AG08396 (cell line): ENCODE data around the gene PAAF1.
A peak's percentile ranks its signal among the peaks of the same experiment; 100 is the strongest.

ENCODE experiments used
- DNase-seq: peaks from one replicate; pipeline ENCODE4 v3.0.0; 2012; ENCODE audit warnings: low spot score, mixed read lengths

The PAAF1 gene

DNA sequence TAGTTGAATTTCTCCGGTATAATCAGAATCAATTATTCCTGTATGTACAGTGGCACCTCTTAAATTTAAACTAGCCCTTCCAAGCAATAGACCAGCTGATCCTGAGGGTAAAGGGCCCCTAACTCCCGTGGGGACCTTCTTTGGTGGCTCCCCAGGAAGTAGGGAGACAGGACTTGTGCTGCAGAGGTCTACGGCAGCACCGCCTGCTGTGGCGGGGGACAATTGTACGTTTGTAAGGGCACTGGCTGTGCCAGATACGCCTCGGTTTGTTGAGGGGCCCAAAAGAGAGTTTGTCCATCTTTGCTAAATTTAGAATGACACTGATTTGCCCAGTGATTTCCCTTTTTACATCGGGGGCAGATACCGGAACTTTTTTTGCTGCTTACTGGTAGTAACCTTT, 68.1 kb downstream of the PAAF1 start:
- DNase-seq, result no peak

DNA sequence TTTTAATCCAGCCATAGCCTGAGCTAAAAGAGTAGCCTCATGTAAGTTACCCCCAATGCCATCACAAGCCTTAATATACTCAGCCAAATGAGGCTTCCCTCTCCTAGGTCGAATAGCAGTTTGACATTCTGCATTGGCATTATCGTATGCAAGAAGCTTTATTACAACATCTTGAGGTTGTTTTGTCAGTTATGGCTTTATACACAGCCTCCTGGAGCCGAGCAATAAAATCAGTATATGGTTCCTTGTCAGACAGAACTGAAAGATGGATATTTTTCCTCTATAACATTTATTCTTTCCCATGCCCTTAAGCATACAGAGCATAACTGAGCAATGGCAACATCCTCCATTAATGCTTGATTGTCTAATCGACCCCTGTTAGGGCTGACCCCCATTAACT, 68.6 kb downstream of the PAAF1 start:
- DNase-seq, result no peak

DNA sequence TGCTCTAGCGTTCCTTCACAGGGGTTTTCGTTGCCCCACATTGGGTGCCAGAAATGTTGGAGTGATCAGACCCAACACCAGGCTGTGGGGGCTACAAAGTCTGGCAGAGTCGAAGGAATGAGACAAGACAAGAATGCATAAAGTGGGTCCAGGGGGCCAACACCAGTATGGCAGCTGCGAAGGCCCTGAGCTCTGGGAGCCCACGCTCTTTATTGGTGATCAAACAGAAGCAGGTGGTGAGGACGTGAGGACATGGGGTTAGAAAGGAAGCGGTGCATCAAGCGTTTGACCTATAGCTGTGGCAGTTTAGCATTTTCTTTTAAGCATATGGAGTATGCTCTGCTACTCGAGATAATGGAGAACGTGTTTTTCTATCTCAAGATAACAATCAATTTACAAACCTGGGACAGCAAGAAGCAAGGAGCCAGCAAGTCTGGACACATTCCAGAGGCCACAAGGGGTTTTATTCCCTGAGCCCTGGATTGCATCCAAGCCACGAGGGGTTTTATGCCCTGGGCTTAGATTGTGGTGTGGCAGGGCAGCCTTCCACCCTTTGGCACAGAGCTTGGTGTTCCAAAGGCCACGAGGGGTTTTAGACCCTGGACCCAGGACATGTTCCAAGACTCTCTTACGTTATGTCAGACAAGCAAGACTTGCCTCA, 70.1 kb downstream of the PAAF1 start:
- no peak for DNase-seq

DNA sequence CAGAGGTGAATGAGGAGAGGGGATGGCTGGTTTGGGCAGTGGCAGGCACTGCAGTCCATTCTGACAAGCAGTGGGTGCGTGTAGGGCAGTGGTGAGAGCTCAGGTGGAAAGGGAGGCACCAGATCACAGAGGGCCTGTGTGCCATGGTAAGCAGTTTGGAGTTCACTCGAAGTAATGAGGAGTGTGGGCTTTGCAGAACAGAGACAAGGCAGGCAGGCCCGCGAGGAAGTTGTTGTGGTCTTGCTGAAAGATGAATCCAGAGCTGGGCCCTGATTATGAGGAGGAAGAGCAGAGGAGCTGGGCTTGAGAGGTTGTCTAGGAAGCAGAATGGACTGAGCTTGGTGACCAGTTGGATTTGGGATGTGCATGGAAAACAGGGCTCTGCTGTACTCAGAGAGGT, 72.4 kb downstream of the PAAF1 start:
- DNase-seq, result no peak

DNA sequence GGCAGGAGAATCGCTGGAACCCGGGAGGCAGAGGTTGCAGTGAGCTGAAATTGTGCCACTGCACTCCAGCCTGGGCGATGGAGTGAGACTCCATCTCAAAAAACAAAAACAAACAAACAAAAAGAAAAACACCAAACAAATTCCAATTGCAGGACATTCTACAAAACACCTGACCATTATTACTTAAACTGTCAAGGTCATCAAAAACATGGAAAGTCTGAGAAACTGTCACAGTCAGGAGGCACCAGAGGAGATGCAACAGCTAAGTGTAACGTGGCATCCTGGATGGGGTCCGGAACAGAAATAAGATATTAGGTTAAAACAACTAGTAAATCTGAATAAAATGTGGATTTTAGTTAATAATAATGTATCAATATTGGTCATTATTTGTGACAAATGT, 73.1 kb downstream of the PAAF1 start:
- DNase-seq, result no peak

DNA sequence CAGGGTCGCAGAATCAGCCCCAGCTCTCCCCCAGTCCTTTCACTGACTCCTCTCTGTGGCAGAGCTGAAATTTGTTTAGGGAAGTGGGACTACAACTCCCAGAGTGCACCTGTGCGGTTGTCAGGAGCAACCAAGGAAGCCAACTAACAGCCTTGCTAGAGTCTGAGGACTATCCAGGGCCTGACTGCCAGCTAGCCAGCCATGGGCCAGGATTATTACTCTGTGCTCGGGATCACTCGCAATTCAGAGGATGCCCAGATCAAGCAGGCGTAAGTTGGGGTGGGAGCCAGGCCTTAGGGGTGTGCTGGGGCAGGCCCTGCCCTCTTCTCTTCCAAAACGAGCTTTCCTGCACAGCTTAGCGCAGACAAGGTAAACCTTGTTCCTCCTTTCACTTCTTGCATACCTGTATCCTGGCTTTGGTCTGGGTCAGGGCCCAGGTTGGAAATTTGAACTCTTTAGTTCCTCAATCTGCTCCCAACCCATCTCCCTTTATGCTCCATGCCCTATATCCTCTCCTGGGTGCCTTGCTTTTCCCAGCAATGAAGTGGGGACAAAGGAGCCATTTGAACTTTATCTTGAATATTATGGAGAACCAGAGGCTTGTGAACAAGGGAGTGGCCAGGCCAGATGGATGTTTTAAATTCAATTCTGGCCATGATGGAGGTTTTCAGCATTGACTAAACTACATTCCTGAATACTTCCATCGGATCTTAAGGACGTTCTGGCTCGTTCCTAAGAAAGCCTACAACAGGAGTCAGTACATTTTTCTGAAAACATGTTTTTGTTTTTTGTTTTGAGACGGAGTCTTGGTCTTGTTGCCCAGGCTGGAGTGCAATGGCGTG, 74.3 kb downstream of the PAAF1 start, which contains the start of gene DNAJB13:
DNAJB13 (plus strand) TSS at position 158 of the 842 bp plus-strand sequence; CDS start at position 202, 44 bp downstream.
- DNase-seq, result peak; percentile 84

DNA sequence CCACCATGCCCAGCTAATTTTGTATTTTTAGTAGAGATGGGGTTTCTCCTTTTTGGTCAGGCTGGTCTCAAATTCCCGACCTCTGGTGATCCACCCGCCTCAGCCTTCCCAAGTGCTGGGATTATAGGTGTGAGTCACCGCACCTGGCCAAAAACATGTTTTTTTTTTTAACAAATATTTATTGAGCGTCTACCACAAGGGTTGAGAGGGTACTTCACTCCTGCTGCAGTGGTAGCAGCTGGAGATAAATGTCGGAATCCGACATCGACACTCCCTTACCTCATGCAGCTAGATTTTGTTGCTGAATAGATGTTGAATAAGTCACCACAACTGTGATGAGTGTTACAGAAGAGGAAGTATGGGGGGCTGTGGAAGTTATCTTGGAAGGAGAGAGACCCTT, 75.0 kb downstream of the PAAF1 start:
- no peak for DNase-seq

DNA sequence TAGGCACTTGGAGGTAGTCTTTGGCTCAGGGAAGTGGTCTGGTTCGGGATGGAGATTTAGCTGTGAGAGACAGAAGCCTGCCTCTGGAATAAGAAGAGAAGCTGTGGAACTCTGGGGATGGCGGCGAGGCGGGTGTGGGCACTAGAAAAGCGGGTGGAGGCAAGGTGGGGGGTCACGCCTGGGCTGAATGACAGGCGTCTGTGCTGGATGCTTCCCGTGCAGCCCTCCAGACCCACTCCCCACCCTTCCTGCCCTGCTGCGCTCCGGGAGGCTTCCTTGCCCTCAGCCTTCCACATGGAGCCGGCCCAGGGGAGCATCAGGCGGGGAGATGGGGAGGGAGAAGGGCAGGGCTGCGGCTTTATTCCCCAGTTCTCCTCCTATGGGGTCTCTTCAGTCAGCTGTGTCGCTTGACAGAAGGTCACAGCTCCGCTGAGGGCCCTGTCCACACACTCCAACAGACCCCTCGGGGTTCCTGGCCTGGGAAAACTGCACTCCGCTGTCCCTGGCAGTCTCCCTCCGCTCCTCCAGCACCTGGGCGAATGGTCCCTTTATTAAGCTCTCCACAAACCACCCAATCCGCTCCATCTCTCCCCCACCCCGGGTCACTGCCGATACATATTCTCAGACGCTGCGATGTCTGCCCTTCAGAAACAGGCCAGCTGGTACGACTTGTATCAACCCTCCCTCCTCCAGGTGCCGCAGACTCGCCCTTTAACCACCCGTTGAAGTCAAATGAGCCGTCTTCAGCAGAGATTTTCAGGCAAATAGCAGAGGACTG, 80.3 kb downstream of the PAAF1 start:
- no peak for DNase-seq

DNA sequence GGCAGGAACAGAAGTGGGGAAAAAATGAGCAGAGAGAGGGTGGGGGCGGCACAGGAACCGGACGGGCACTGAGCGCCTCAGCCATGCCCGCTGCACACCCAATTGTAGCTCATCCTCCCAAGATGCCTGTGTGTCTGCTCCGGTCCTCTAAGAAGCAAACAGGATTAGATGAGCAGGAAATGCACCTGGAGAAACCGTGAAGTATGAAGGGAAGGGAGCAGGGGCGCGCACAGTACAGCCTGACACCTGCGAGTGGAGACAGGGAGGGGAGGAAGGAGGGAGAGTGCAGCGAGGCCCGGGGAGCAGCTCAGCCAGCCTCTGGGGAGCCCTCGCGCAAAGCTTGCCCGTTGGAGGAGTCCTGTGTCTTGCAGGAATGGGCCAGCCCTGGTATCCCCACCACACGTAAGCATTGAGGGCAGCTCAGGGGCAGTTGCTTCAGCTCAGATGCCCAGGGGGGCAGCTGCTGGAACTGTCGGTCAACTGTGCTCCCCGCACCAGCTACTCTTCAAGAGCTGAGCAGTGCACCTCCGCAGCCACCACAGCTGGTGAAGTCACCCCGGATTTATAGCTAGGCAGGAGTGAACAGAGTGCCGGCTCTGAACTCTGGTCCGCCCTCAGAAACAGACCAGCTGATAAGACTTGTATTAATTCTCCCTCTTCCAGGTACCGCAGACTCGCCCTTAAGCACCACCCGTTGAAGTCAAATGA, 81.0 kb downstream of the PAAF1 start:
- DNase-seq, result no peak

DNA sequence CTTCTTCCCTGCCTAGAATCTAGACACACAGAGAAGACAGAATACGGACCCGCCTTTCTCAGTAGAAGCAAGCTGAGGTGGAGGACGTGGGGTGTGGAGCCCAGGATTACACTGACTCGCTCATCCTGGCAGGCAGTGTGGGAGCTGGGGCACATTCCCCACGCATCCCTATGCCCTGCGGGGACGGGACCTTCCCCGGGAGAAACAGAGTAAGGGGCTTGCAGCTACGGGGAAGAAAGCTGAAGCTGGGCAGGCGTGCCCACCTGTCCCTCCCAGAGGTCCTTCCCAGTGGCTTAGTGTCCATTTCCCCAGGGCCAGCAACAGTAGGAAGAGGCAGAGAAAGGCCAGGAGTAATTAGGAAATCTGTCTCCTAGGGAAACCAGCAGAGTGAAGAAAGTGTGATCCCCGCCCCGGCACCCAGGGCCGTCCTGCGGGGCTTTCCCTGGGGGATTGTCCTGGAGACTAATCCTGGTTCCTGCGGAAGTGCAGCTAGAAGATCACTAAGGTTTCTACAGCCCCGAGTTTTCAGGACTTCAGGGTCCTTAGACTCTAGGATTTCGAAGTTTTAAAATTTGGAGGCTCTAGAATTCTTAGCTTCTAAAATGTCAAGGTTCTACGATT, 81.8 kb downstream of the PAAF1 start:
- no peak for DNase-seq

DNA sequence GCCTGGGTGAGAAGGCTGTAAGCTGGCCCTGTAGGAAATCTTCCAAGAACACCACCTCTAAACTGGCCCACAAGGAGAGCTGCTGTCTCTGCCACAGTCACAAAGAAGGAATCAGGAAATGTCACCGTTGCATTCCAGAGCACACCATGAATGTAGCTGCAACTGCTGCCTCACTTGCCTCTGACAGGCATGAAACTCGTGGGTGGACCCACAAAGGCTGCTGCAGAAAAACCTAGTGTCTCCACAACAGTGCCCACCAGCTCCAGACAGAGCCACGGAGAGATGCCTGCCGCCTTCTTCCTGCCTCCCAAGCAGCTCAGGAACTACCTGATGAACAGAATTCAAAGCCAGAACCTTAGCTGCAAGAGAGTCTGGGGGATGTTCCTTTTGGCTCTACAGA, 84.5 kb downstream of the PAAF1 start:
- DNase-seq, result peak; percentile 58

DNA sequence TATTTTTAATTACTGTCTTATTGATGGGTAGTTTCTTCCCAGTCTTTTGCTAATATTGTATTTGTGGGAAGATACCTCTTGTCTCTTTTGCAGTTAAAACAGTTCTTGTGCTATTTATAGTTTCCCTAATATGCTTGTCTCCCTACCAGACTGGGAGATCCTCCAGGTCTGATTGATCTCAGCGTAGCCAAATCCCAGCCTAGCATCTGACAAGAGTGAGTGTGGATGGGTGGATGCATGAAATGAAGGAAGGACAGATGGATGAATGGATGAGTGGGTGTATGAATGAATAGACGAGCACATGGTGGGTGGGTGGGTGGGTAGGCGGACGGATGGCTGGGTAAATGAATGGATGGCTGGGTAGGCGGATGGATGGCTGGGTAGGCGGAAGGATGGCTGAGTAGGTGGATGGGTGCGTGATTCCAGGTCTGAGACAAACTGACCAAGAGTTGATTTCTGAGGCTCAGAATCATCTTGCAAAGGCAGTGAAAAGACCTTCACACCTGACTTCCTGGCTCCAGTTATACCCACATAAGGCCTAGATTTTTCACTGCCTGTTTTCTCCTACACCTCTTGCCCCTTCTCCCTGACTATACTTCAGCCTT, 85.4 kb downstream of the PAAF1 start:
- no peak for DNase-seq

DNA sequence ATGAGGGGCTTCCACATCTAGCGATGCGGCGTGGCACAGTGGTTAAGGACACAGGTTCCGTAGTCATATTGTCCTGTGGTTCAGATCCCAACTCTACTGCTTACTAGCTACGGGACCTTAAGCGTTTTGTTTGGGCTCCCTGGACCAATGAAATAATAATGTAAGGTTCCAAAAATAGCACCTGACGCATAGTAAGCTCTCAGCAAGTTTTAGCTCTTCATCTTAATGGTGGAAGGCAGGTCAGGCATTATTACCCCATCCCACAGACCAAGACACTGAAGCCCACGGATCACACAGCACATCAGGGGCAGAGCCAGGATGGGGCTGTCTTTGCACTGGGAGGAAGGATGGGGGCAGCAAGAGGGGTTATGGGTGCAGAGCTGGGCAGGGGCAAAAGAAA, 87.1 kb downstream of the PAAF1 start:
- no peak for DNase-seq

DNA sequence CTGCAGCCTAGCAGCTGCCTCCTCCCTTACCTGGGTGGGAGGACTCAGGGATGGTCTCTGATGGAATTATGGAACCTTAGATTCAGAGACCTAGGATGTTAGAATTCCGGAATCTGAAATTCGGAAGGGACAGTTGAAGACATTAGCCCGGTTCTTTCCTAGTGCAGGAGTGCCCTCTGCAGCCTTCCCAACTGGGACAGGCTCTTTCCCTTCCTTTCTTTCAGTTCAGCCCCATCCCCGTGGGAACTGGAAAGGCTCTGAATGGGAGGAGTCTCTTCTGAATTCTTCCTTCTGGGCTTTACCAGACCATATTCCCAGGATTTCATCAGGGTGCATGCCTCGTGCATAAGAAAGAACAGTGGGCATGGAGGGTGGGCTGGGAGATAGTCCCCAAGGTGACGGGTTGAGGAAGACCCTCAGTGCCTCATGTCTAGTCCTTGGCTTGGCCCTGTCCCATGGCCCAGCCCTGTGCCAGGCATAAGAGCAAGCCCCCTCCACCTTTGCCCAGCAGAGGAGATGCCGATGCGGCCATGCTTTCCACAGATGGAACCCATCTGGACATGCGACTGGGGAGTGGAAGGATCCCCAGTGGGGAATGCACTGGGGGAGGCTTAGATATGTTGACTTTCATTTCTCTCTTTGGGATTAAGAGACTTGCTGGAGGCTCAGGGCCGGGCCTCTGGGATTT, 88.4 kb downstream of the PAAF1 start:
- DNase-seq, result no peak

DNA sequence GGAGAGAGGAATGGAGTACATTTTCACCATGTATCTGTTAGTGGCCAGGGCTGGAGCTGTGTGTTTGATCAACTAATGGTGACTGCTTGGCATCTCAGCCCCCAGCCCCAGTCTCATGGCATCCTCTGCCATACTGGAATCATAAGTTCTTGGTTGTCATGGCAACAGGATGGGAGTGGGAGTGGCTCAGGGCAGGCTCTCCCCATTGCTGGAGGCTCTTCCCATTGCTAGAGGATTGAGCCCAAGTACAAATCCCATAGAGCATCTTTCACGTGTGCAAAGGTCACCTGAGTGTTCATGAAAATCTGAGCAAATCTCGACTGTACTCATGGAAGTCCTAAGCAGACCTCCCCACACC, 88.9 kb downstream of the PAAF1 start:
- DNase-seq, result no peak

DNA sequence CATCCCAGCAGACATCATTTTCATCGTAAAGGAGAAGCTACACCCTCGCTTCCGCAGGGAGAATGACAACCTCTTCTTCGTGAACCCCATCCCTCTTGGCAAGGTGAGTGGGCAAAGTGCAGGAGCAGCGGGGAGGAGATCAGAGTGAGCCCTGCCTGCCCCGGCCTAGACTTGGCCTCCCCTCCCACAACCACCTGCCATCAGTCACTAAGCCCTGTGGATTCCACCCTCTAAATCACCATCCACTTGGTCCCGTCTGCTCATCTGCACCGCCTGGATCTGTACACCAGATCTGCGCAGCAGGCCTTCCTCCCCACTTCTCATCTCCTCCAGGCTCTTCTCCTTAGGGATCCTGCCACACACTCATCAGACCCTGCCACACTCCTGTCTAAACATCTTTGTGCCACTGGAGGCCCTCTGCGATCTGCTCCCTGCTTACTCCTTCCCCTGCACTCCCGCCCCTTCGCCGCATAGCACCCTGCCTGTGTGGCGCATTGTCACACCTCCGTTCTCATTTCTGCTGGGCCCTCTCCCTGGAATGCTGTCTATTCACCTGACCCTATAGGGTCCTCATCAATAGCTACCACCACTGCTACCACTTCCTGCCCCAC, 91.7 kb downstream of the PAAF1 start:
- DNase-seq, result no peak

DNA sequence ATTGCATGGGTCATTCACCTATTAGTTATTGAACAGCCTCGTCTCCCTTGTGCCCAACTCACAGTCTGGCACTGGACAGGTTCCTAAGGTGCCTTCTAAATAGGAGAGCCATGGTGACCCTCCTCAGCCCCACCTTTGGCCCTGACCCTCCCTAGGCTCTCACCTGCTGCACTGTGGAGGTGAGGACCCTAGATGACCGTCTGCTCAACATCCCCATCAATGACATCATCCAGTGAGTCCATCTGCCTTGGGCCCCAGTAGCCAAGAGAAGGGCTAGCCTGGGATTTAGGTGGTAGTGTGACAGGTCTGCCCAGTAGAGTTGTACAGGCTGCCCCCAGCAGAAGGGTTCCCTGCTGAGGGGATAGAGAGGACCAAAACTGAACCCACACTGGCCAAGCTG, 92.3 kb downstream of the PAAF1 start:
- no peak for DNase-seq

DNA sequence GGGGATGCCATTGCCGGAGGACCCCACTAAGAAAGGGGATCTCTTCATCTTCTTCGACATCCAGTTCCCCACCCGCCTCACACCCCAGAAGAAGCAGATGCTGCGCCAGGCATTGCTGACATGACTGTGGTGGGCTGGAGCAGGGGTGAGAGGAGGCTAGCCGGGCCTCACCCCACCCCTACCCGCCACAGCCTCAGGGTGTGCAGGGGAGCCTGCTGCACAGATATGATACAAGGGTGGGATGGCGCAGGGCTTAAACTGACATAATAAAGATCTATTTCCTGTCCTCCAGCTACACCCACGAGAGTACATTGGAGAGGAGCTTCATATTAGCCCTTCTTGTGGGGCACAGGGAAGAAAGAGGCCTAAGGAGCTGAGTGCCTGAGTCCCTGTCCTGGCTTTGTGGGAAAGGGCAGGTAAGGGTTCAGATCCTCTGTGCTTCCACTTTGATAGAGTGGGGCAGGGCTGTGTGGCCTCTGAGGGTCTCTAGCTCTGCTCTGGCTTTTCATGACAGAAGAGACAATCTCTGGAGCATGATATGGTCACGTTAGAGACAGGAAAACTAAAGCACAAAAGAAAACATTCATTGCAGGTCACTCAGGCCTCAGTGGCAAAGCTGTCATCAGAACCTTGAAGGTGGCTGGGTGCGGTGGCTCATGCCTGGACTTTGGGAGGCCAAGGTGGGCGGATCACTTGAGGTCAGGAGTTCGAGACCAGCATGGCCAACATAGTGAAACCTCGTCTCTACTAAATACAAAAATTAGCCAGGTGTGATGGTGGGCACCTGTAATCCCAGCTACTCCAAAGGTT, 93.4 kb downstream of the PAAF1 start:
- DNase-seq, result no peak

DNA sequence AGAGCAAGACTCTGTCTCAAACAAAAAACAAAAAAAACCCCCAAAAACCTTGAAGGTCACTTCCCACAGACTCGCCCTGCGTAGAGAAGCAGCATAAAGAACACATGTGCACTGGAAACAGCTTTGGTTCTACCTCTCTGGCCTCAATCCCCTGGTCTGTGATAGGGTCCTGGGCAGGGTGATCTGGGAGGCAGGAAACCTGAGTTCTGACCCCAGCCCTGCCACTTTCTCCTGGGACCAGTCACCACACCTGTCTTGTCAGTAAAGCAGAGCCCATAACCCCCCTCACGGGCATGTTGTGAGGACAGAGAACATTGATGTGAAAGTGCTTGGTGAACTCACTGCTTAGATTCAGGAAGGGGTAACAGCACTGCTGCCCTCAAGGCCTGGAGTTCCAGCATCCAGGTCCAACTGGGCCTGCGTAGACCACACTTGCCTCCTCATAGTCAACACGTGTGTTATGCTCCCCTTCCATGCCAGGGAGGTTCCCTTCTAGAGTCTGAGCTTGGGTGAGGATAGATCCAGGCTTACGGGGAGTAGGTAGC, 94.4 kb downstream of the PAAF1 start:
- no peak for DNase-seq
